ENCODE data around the gene GCDH.

- TF ChIP-seq POLR2AphosphoS5 (IDR thresholded peaks at IDR 0.05; ENCODE audit: low read depth, low read length) (no peak), TAF1 (IDR thresholded peaks at IDR 0.05; ENCODE audit: borderline replicate concordance, insufficient read depth, low read length) (no peak)
Measured at GRCh38 chr19:12886969-12887747, 3.8 kb upstream of the GCDH start, which contains the start of gene KLF1.
